Stimulated activated CD8-positive, alpha-beta memory T cell treated with anti-CD3 and anti-CD28 coated beads, Interleukin-4, amount 100 ng/mL, for 1 hour (primary cell): ENCODE results near the gene MAN1A2.
"Not testable (repeated sequence)": the region's sequence is repeated elsewhere in the genome, so short reads cannot be mapped to it uniquely, and the experiment has no call there.

Experiments
- DNase-seq, 2 donors: peaks; one replicate each; pipeline ENCODE4 v3.0.0-alpha.2; 2020; ENCODE audit warnings: low read depth in 2 of 2, low spot score in 1 of 2

The MAN1A2 gene

DNA sequence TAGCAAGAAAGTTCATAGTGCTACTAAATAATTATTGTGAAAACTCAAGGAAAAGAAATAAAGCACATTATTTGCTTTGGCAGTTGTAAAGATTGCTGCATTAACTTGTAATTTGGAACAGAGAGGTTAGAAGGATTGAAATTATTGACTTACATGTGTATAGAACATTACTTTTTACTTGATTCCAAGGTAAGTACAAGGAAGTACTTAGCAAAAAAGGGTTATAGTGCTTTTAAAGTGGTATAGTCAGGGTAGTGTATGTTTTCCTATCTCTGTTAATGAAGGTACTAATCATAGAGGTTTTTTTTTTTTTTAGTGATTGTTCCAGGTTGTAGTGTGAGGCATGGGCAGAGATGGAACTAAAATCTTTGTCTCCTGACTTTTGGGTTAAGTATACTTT lies 29.4 kb downstream of the MAN1A2 start:
- DNase-seq = no peak

DNA sequence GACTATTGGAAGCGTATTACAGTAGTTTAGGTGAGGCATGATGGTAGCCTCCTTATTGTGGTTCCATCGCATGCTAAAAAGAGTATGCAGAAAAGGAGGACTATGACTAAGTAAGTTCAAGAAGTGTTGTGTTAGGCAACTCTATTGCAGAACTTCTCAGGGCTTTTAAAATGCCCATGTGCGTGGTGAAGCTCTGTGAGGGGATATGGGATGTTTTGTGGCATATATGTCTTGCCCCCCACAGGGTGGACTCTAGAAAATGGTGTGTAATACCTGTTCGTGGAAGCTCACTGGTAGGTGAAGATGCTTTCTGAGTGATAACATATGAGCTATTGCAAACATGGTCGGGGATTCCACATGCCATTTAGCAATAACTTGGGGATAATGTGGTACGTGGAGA lies 31.7 kb downstream of the MAN1A2 start:
- DNase-seq = no peak

DNA sequence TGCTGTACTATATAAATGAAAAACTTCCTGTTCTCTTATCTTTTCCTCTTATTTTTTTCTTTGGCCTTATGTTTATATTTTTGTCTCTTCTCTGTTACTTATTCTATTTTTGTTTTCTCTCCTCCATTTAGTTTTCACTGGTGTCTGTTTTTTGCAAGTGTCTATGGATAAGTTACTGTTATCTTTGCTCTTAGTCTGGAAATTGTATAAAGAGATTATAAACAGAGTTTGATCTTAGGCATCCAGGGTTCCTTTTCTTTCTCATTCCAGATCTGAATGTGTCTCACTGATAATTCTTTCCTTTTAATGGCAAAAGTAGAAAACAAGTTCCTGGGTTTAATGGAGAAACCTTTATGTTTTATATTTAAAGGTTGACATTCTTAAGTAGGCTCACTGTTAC lies 34.5 kb downstream of the MAN1A2 start:
- DNase-seq = no peak

DNA sequence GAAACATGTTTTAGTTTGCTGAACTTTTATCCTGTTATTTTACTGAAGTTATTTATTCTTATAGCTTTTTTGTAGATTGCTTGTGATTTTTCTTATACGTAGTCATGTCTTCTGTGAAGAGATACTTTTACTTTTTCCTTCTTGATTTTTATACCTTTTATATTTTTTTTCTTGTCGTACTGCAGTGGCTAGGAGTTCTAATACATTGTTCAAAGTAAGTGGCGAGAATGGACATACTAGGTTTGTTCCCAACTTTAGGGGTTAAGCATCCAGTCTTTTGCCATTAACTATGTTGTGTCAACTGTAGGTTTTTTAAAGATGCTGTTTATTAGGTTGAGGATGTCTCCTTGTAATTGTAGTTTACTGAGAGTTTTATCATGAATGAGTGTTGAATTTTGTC lies 36.3 kb downstream of the MAN1A2 start:
- DNase-seq = no peak

DNA sequence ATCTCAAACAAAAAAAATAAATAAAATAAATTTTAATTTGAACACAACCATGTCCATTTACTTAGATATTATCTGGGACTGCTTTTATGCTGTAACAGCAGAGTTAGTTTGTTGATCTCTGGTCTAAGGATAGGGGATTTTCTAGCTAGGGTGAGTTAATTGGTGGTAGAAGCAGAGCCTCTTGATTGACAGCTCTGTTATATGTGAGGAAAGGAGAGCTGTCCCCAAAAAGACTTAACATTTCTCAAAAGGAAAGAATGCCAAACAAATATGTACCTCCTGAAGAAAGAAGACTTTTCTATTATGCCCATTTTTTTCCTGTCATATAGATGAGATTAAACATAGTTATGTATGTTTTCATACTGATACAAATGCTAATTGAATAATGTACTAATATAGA lies 37.8 kb downstream of the MAN1A2 start:
- DNase-seq = no peak

DNA sequence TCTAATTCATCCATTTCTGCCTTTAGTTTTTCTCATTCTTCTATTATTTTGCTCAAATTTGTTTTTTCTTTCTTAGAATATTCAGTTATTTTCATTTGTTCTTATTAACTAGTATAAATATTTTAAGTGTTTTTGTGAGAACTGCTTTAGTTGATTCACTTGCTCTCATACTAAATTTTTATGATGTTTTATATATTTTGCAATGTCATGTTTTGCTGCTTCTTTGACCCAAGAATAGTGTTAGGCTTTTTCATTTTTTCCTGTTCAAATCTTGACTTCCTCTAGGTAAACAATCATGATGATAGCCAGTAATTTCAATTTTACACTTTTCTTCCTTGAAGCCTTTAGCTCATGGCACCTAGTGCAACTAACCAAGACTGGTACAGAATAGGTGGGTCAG lies 45.2 kb downstream of the MAN1A2 start:
- DNase-seq = no peak

DNA sequence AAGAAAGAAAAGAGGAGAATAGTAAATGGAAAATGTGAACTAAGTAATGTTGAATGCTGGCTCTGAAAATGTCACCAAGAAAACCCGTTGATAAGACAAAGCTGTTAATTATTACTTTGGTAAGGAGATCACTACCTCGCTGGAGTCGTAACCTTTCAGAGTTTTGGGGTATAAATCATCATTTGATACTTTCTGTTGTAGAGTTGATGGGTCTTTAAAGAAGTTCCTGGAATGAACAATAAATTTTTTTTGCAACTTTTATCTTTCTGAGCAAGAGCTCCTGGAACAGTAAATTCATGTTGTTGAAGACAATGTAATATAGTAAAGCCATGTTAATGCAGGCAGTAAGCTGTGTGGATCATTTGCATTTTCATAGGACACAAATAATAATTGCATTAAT lies 46.2 kb downstream of the MAN1A2 start:
- no peak for DNase-seq

DNA sequence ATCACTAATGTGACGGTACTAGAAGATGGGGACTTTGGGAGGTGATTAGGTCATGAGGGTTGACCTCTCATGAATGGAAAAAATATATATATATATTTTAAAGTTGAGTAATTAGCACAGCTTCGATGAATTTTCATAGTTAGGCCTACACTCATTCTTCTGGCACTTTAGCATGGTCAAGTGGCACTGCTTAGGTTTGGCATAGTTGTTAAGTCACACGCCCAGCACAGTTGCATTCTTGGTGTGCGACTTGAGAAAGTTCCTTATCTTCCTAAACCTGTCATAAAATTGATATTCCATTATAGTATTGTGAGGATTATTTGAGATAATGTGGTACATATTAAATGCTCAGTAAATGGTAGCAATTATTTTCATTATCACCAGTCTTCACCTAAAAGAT lies 47.7 kb downstream of the MAN1A2 start:
- DNase-seq = no peak

DNA sequence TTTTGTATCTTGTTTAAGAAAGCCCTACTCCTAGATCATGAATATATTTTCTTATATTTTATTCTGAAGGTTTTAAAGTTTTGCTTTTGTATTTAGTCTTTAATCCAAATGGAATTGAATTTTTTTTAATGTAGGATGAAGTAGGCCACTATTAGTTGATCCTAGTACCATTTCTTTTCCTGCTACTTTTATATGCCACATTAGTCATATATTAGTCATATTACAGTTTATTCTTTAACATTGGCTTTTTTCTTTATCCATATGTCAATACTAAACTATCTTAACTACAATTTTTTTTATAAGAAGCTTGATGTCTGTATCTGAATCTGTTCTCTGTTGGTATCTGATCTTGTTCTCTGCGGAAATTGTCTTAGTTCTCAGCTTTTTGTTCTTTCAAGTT lies 48.8 kb downstream of the MAN1A2 start:
- no peak for DNase-seq

DNA sequence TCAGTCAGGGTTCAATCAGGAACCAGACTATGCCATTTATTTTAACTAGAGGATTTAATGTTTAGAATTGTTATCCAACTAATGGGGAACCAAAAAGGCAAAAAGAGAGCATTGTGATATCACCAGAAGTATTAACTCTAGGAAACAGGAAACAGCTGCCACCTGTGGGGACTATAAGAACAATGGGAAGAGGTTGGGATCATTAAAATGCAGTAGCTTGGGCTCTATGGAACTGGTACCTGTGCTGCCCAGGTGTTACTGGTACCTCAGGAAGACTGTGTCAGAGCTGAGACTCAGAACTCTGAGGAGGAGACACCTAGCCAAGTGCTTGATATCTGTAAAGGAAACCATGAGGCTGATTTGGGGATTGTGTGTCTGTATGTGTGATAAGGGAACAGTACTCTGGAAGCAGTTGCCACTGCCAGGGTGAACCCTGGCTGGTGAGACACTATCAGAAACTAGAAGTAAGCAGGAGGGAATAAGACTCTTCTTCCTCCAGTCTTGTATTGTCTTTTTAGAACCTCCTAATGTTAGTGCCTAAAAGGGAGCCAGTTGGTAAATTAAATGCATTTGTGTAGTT lies 49.4 kb downstream of the MAN1A2 start:
- DNase-seq = no peak

DNA sequence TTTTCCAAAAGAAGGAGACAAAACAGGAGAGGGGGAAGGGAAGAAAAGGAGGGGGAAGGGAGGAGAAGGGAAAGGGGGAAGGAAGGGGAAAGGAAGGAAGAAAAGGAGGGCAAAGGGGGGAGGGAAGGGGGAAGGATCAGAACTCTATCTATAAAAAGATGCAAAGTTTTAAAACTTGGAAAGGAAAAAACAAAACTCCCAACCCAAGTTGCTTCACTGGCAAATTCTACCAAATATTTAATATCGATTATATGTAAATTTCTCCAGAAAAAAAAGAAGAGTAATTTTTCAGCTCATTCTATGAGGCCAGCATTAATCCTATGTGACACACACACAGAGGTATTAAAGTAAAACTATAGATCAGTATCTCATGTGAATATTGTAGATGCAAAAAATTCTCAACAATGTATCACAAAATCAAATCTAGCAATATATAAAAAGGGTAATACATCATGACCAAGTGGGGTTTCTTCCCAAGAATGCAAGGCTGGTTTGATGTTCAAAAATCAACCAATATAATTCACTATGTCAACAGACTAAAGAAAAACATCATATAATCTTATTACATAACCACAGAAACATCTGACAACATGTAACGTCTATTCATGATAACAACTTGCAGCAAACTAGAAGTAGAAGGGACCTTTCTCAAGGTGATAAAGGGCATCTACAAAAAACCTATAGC lies 57.9 kb downstream of the MAN1A2 start:
- DNase-seq = no peak

DNA sequence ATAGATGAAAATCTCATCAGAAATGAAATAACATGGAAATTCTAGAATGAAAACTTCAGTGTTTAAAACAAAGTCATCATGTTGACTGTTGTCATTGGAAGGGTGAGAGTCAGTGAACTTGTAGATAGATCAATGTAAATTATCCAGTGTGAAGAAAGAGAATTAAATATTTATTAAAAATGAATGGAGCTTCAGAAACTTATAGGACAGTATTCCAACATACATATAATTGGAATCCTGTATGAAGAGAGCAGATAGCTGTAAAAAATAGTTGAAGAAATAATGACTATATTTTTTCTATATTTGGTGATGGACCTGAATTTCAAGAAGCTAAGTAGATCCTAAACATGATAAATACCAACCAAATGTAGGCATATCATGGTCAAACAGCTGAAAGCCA lies 60.0 kb downstream of the MAN1A2 start:
- no peak for DNase-seq

DNA sequence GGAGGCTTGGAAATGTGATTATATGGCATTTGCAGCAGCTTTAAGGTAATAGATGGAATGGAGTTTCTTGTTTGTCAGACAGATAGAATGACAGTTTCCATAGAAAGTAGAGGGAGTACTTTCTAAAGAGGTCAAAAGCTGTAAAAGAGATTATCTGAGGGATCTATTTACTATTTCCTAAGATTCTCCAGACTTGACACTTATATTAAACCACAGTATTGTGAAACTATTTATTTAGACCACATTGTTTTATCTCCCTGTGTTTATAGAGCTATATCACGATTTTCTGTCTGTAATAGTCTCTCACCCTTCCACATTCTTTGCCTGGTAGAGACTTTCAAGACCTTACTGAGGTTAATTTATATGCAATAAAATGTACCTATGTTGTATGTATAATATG lies 66.7 kb downstream of the MAN1A2 start:
- DNase-seq = no peak

DNA sequence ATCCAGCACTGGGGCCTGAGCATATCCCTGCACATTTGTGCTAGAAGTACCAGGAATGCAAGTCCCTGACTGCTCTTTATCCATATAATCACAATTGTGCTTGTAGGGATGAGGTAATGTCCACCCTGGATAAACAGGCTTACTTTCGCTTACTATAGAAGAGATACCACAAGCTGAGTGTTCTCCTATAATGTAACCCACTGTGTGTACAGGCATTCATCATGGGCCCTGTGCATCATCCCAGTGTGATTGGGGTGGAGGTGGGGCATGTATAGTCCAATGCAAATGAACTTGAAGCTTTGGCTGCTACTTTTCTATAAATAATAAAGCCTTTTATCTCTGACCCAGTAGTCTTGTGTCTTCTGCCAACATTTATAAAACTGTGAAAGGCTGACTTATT lies 69.3 kb downstream of the MAN1A2 start:
- no peak for DNase-seq

DNA sequence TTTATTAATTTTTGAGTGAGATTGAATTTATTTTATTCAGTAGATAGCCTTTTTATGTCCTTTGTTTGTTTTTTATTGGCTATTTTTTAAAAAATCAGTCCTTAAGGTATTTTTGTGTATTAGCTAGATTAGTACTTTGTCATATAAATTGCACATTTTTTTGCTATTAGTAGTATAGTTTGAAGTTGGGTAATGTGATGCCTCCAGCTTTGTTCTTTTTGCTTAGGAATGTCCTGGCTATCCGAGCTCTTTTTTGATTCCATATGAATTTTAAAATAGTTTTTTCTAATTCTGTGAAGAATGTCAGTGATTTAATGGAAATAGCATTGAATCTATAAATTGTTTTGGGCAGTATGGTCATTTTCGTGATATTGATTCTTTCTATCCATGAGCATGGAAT lies 80.4 kb downstream of the MAN1A2 start:
- DNase-seq = no peak

DNA sequence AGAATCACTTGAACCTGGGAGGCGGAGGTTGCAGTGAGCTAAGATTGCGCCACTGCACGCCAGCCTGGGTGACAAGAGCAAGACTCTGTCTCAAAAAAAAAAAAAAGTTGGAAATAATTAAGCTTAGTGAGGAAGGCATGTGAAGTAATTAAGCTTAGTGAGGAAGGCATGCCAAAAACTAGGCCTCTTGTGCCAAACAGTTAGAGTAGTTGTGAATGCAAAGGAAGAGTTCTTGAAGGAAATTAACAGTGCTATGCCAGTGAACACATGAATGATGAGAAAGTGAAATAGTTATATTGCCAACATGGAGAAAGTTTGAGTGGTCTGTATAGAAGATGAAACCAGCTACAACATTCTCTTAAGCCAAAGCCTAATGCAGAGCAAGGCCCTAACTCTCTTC lies 85.0 kb downstream of the MAN1A2 start:
- DNase-seq = no peak

DNA sequence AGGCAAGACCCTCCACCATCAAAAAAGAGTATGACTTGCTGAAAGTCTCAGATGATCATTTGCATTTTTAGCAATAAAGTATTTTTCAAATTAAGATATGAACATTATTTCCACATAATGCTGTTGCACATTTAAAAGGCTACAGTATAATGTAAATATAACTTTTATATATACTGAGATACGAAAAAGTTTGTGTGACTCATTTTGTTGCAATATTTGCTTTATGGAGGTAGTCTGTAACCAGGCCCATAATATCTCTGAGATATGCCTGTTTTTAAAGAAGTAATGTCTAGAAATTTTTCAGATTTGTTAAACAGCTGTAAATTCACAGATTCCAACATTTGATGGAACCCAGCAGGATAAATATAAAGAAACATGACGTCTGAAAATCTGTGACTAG lies 86.7 kb downstream of the MAN1A2 start:
- DNase-seq = no peak

DNA sequence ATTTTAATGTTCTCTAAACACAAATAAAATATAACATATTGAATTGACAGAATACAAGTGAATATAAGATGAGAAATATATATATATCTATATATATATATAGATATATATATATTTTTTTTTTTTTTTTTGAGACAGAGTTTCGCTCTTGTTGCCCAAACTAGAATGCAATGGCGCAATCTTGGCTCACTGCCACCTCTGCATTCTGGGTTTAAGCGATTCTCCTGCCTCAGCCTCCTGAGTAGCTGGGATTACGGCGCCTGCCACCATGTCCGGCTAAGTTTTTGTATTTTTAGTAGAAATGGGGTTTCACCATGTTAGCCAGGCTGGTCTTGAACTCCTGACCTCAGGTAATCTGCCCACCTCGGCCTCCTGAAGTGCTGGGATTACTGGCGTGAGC lies 91.2 kb downstream of the MAN1A2 start:
- DNase-seq = not testable (repeated sequence)

DNA sequence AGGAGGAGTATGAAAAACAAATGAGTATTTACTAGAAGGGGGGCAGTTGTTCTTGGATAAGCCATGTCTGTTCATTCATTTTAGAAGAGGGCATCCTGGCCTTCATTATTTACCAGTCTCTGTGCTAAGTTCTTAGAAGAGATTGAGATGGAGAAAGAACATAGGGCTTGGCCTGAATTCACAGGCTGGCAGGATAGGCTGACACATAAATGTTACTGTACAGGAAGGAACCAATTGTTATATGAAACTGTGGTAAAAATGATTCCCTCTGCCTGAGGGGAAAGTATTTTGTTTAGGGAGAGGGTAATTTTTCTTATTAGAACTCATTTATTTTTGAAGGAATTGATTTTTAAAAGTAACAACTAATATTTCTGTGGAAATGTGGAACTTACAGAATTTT lies 99.5 kb downstream of the MAN1A2 start:
- no peak for DNase-seq

DNA sequence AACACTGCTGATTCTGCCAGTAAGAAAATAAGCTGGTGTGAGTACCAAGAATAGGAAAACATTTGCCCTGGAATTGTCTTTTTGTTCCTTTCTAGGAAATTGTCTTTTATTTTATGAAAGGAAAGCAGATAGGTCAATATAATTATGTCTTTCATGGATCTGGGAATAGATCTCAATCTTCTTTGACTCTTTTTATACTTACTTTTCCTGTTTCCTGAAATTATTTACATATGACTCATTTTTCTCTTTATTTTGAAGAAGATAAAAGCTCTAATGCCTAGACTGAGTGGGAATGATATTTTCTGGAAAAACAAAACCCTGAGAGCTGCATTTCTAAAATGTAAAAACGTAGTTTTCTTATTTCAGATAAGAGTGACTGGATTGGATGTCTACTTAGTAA lies 100.1 kb downstream of the MAN1A2 start:
- DNase-seq = no peak

DNA sequence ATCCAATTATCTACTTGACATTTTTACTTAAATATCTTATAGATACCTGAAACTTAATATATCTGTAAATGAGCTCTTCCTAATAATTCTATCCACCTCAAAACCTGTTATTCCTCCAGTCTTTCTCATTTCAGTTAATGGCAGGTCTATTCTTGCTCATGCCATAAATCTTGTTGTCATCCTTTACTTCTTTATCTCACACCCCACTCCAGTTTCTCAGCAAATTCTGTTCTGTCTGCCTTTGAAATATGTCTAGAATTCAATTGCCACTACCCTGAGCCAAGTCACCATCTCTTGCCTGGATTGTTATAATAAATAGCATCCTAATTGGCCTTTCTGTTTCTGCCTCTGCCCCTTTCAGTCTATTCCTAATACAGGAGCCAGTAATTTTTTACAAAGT lies 105.8 kb downstream of the MAN1A2 start:
- DNase-seq = no peak

DNA sequence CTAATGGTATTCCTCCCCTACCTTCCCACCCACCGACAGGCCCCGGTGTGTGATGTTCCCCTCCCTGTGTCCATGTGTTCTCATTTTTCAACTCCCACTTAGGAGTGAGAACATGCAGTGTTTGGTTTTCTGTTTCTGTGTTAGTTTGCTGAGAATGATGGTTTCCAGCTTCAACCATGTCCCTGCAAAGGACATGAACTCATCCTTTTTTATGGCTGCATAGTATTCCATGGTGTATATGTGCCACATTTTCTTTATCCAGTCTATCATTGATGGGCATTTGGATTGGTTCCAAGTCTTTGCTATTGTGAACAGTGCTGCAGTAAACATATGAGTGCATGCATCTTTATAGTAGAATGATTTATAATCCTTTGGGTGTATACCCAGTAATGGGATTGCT lies 108.2 kb downstream of the MAN1A2 start:
- not testable (repeated sequence) for DNase-seq

DNA sequence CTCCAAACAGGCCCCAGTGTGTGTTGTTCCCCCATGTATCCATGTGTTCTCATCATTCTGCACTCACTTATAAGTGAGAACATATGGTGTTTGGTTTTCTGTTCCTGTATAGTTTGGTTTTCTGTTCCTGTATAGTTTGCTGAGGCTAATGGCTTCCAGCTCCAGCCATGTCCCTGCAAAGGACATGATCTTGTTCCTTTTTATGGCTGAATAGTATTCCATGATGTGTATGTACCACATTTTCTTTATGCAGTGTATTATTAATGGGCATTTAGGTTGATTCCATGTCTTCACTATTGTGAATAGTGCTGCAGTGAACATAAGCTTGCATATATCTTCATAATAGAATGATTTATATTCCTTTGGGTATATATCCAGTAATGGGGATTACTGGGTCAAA lies 111.8 kb downstream of the MAN1A2 start:
- DNase-seq = no peak
